HG03565 (cell line): ENCODE measurements around the gene TTC9.

Source experiments
- ATAC-seq: cut with Tn5 transposase; IDR thresholded peaks from one replicate; pipeline ENCODE4 v1.9.1; 2021; ENCODE audit warnings: mild to moderate bottlenecking, moderate library complexity; ENCODE audit not compliant: unreplicated experiment

The TTC9 gene

GRCh38 chr14:70641548-70642302 lies at the start of gene TTC9:
TTC9 (plus strand) TSS chr14:70641916; CDS start chr14:70642130, 214 bp downstream.
- no peak for ATAC-seq

- ATAC-seq, result no peak
These were observed 47.3 kb upstream of the TTC9 start for GRCh38 chr14:70594461-70594860.

- ATAC-seq, result no peak
These were observed 46.1 kb upstream of the TTC9 start for GRCh38 chr14:70595443-70596185.

GRCh38 chr14:70597731-70598130 lies 44.0 kb upstream of the TTC9 start:
- no peak for ATAC-seq

- ATAC-seq, result no peak
These were observed 42.4 kb upstream of the TTC9 start for GRCh38 chr14:70599345-70599744.

GRCh38 chr14:70600382-70601157 lies 41.1 kb upstream of the TTC9 start, which contains the start of gene MED6:
MED6 (minus strand) TSS chr14:70600655; CDS start chr14:70600637, 18 bp downstream.
- ATAC-seq, result peak; percentile 86

GRCh38 chr14:70601162-70601561 lies 40.6 kb upstream of the TTC9 start:
- no peak for ATAC-seq

GRCh38 chr14:70602254-70602653 lies 39.5 kb upstream of the TTC9 start:
- no peak for ATAC-seq

GRCh38 chr14:70611216-70611615 lies 30.5 kb upstream of the TTC9 start:
- ATAC-seq, result no peak

- no peak for ATAC-seq
These were observed 25.1 kb upstream of the TTC9 start for GRCh38 chr14:70616646-70617045.

- ATAC-seq, result no peak
These were observed 23.4 kb upstream of the TTC9 start for GRCh38 chr14:70618314-70618713.

GRCh38 chr14:70619708-70620107 lies 22.0 kb upstream of the TTC9 start:
- ATAC-seq, result no peak

GRCh38 chr14:70622111-70622712 lies 19.5 kb upstream of the TTC9 start:
- no peak for ATAC-seq

GRCh38 chr14:70624972-70625371 lies 16.7 kb upstream of the TTC9 start:
- ATAC-seq, result no peak

GRCh38 chr14:70631948-70632347 lies 9.8 kb upstream of the TTC9 start:
- ATAC-seq, result no peak

GRCh38 chr14:70635971-70636595 lies 5.6 kb upstream of the TTC9 start:
- no peak for ATAC-seq

GRCh38 chr14:70638416-70638815 lies 3.3 kb upstream of the TTC9 start:
- ATAC-seq, result no peak

GRCh38 chr14:70640938-70641547 lies 673 bp upstream of the TTC9 start:
- peak; percentile 40 for ATAC-seq

- no peak for ATAC-seq
These were observed 853 bp downstream of the TTC9 start for GRCh38 chr14:70642303-70643235.
